HT1080 (cell line): ENCODE data around the gene METTL1. TPM values are rescaled to one million over a fixed set of nuclear protein-coding genes. Genes with fewer than 3 reads are reported as not detected.
"Not testable (repeated sequence)": the region's sequence is repeated elsewhere in the genome, so short reads cannot be mapped to it uniquely, and the experiment has no call there.

Experiments used
- DNase-seq: peaks from one replicate; pipeline ENCODE4 v3.0.0-alpha.2; 2015; ENCODE audit warnings: low read depth
- total RNA-seq: library from RNA; depleted of rRNA; stranded (reverse); fragments of >200 nt; shearing (Covaris generic); gene quantifications from 2 replicates; pipeline ENCODE4 v1.2.3, GENCODE V29; 2014

METTL1 gene
- total RNA-seq, 1 experiment from 2014 or later: 31.6 TPM

DNA sequence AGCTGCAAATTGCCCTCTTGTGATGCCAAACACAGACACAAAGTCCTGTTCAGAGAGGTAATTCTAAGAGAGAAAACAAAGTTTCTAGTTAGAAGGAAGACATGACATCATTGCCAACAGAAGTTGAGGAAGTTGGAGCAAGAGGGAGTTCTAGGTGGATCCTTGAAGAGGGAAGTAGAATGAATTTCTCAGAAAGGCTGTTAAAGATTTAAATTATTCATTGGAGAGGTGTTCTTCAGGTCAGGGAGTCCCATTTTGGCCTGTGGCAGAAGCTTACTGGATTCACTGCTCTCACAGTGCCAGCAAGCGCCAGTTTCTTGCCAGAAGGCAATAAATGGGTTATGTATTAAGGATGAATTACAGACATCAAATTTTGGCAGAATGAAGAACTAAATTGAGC lies 26.0 kb upstream of the METTL1 start:
- no peak for DNase-seq

DNA sequence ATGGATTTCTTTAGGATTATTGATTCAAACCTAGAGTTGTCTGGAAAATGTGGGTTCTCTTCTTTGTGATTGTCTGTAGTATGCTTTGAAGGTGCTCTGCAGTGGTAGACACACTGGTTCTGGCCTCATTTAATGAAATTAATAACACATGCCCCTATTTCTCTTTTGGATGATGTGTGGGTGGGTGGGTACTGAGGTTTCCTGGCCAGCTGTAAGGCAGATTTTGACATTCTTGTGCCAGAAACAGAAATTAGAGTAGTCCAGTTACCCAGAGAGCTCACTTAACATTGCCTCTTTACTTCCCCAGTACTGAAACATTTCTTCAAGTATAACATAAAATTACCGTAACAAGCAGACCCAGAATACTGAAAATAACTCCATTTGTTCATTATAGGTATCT lies 25.1 kb upstream of the METTL1 start:
- DNase-seq: no peak

- no peak for DNase-seq
Measured at GRCh38 chr12:57795354-57795753, 23.4 kb upstream of the METTL1 start.

GRCh38 chr12:57793920-57794319 lies 22.0 kb upstream of the METTL1 start:
- peak; percentile 64 for DNase-seq

DNA sequence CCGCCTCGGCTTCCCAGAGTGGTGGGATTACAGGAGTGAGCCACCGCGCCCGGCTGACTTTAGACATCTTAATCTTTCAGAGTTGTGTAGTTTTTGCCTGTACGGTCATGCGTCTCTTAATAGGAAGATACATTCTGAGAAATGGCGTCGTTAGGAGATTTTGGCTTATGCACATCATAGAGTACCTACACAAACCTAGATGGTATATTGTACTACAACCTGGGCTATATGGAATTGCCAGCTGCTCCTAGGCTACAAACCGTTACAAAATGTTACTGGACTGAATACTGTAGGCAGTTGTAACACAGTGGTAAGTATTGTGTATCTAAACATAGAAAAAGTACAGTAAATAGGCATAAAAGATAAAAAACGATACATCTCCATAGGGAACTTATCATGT lies 12.0 kb upstream of the METTL1 start:
- no peak for DNase-seq

DNA sequence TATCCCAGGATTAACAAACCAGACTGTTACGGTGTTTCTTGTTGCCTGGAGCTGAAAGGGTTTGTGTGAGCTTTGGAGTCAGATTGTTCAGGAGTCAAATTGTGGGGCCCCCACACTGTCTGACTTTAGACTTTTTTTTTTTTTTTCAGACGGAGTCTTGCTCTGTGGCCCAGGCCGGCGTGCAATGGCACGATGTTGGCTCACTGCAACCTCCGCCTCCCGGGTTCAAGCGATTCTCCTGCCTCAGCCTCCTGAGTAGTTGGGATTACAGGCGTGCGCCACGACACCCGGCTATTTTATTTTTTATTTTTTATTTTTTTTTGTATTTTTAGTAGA lies 11.5 kb upstream of the METTL1 start:
- DNase-seq: no peak

DNA sequence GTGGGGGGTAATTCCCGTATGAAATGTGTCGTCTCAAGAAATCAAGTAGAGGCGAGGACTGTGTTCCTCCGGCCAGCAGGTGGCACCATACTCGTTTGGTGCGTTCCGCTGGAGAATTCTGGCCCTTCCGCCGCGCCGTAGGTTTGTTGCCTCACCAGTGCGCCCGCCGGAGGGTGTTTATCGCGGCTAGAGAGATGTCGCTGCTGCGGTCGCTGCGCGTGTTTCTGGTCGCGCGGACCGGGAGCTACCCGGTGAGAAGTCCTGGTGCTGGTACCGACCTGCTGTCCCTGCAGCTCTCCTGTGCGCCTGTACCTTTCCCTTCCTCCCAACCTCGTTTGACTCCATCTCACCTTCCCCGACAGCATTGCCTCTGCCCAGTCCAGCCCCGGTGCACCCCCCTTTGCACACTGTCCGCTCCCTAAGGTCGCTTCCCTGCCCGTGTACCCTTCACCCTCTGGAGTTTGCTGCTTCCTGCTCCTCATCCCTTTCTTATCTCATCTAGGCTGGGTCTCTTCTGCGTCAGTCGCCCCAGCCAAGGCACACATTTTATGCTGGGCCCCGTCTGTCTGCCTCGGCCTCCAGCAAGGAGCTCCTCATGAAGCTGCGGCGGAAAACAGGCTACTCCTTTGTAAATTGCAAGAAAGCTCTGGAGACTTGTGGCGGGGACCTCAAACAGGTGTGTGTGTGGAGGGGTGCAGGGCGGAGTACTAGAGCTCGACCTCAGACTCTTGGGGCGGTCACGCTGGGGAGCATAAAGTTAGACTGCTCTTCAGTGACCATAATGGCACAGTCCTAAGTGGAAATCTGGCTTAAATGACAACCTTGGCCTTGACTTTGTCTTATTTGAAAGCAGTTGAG lies 10.9 kb upstream of the METTL1 start, which contains the start of gene TSFM:
TSFM (plus strand) TSS at position 180 of the 858 bp plus-strand sequence; CDS start at position 195, 15 bp downstream.
- DNase-seq: peak; percentile 84

GRCh38 chr12:57782243-57782607 lies 10.3 kb upstream of the METTL1 start:
- DNase-seq: no peak

- no peak for DNase-seq
Measured at GRCh38 chr12:57781801-57782200, 9.9 kb upstream of the METTL1 start.

DNA sequence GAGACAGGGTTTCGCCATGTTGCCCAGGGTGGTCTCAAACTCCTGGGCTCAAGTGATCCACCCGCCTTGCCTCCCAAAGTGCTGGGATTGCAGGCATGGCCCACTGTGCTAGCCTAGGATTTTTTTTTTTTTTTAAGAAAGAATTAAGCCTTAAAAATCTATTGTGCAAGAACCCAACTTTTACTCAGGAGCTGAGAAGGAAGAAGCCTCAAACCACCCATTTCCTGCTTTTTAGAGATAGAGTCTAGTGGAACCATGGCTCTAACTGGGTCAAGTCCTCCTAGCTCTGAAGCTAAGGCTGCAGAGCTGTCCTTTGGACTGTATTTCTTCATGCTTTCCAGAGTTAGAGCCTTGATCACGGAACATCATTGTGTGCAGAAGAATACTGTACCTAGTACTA lies 9.3 kb upstream of the METTL1 start:
- DNase-seq: no peak

GRCh38 chr12:57780284-57780897 lies 8.5 kb upstream of the METTL1 start:
- no peak for DNase-seq

DNA sequence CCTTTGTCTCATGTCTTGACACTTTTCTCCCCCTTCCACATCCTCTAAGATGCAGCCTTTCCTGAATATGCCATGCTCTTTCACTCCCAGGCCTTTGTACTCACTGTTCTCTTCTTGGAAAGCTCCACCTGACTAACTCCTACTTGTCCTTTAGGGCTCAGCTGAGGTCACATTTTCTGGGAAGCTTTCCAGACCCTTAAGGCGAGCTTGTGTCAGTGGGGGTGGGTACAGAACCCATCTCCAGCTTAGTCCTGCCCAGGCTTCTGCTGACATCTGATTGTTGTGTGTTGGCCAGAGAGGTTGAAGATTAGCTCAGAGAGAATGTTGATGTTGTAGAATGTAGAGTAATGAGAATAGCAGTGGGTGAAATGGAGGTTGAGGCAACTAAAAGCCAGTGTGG lies 7.8 kb upstream of the METTL1 start:
- no peak for DNase-seq

- no peak for DNase-seq
Measured at GRCh38 chr12:57777911-57778310, 6.0 kb upstream of the METTL1 start.

- DNase-seq: no peak
Measured at GRCh38 chr12:57777367-57777766, 5.5 kb upstream of the METTL1 start.

GRCh38 chr12:57776247-57776587 lies 4.3 kb upstream of the METTL1 start:
- no peak for DNase-seq

DNA sequence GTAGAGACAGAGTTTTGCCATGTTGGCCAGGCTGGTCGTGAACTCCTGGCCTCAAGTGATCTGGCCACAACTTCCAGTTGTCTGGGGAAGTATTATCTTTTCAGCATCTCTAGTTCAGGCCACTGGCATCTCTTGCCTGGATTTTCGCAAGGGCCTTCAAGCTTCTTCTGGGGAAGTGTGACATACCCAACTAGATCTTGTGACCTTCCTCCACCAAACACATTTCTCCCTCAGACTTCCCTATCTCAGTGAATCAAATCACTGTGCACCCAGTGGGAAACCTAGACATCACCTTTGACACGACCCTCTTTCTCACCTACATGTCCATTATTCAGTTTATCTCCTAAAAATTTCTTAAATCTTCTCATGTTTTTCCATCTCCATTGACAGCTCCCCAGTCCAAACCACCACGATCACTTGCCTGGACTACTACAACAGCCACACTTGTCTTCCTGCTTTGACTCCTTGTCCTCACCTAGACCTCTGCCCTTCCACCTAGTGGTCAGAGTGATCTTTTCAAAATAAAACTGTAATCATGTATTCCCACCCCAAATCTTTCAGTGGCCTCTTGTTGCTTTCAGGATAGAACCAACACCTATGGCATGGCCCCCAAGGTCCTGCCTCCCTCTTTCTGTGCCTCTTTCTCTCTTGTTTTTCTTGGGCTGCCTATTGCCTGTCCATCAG lies 3.8 kb upstream of the METTL1 start:
- no peak for DNase-seq

DNA sequence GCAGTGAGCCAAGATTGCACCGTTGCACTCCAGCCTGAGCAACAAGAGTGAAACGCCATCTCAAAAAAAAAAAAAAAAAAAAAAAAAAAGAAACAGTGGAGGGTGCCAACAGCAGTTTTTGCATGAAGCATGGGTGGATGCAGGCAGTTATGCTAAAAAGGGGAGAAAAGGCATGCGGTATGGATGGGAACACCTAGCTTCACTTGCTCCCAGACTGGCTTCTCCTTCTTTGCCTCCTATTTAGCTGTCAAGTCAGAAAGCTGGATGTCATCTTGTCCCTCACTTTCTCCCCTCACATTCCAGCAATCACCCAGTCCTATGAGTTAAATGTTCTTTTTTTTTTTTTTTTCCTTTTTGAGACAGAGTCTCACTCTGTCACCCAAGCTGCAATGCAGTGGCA lies 3.1 kb upstream of the METTL1 start:
- DNase-seq: no peak

DNA sequence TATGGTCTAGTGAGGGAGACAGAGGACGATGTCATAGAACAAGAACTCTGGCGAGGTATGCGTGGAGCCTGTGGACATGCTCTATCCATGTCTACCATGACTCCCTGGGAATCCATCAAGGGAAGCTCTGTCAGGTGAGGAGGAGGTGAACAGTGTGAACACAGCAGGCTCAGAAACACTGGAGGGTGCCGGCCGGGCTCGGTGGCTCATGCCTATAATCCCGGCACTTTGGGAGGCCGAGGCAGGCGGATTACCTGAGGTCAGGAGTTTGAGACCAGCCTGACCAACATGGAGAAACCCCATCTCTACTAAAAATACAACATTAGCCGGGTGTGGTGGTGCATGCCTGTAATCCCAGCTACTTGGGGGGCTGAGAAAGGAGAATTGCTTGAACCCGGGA lies 2.7 kb upstream of the METTL1 start:
- DNase-seq: not testable (repeated sequence)

DNA sequence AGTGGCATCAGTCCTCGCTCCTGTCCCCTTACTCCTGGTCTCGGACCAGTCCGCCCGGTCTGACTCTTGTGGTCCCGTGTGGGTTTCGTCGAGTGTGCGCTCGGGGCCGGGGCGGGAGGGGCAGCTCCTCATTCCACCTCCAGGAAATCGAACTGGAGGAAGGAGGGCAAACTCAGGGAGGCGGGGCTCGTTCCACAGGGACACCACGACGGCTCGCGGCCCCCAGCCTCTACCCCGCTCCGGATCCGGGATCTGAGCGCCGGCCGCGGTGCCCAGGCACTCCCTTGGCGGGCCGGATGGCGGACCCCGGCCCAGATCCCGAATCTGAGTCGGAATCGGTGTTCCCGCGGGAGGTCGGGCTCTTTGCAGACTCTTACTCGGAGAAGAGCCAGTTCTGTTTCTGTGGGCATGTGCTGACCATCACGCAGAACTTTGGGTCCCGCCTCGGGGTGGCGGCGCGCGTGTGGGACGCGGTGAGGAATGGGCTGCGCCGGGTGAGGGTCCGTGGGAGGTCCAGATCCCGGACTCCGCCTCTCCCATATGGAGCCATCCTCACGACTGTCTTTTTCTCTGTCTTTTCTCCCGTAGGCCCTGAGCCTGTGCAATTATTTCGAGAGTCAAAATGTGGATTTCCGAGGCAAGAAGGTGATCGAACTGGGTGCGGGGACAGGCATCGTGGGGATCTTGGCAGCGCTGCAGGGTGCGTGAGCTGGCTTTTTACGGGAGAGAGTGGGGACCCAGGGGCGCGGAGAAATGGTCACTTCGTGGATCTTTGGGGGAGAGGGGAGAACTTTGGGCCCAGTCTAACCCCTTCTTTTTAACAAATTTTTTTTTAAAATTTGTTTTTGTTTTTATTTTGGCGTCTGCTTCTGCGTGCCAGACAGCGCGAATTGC lies 771 bp upstream of the METTL1 start, which contains the start of gene EEF1AKMT3:
EEF1AKMT3 (plus strand) TSS at position 186 of the 894 bp plus-strand sequence; CDS start at position 297, 111 bp downstream.
- DNase-seq: no peak

GRCh38 chr12:57771236-57771872 lies 551 bp downstream of the METTL1 start:
- DNase-seq: no peak

DNA sequence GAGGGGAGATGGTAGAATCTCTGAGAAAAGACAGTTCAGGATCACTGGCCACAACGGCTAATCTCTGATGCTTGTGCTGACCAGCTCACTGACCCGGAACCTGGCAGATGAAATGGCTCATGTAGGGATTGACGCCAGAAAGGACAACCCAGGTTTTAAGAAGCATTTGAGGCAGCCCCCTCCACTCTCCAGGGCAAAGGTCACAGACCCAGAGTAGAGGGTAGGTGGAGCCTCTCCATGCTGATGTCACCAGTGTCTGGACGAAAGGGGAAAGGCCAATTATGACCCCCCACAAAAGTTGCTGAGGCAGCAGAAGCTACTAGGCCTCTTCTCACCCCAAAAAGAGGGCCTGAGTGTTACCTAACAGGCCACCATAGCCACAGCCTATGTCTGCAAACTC lies 1.2 kb downstream of the METTL1 start:
- DNase-seq: no peak
